ENCODE measurements around the gene PCDHGA3. TPM values are rescaled to one million over a fixed set of nuclear protein-coding genes. Genes with fewer than 3 reads are reported as not detected.
A peak's percentile ranks its signal among the peaks of the same experiment; 100 is the strongest.

PCDHGA3 gene
- total and polyA plus RNA-seq, 9 of the 15 experiments (the other 6 are each of a cell fraction or from before 2014, with no cell fraction given) = 0.13 to 0.28 (median 0.18) TPM; not detected in 2

- TF ChIP-seq TBP (optimal IDR thresholded peaks at IDR 0.05; ENCODE audit: low read depth, low read length) (no peak), FOSL1 (tag; conservative IDR thresholded peaks at IDR 0.05) (peak; percentile 41), FOXK1 (CRISPR knock-in tag; IDR thresholded peaks at IDR 0.05; ENCODE audit: borderline replicate concordance) (no peak), ZBTB8A (IDR thresholded peaks at IDR 0.05; ENCODE audit: partially characterized antibody) (no peak), ZNF764 (CRISPR knock-in tag; IDR thresholded peaks at IDR 0.05; ENCODE audit: low read depth) (no peak), POLR2A (conservative IDR thresholded peaks at IDR 0.05) (no peak), WHSC1 (IDR thresholded peaks at IDR 0.05; ENCODE audit: low read length) (no peak), ZBTB9 (CRISPR knock-in tag; IDR thresholded peaks at IDR 0.05) (0 out of 2 replicates have a peak, but pooled peaks have one; percentile 29), SOX6 (IDR thresholded peaks at IDR 0.05) (peak; percentile 63; the same call in 1 of the 2 replicates), HDAC1 (IDR thresholded peaks at IDR 0.05) (no peak), SMAD1 (IDR thresholded peaks at IDR 0.05; ENCODE audit: low read depth, low read length, partially characterized antibody) (no peak), NFIC (IDR thresholded peaks at IDR 0.05) (peak; percentile 84), DPF2 (IDR thresholded peaks at IDR 0.05) (peak; percentile 51), KAT7 (CRISPR knock-in tag; IDR thresholded peaks at IDR 0.05; ENCODE audit: borderline replicate concordance) (no peak), MITF (IDR thresholded peaks at IDR 0.05) (no peak), CBX1 (IDR thresholded peaks at IDR 0.05; ENCODE audit: low read depth) (no peak)
Observed at GRCh38 chr5:141298376-141298775, 45.3 kb upstream of the PCDHGA3 start (continued).
